Stimulated activated CD8-positive, alpha-beta memory T cell treated with anti-CD3 and anti-CD28 coated beads, Interleukin-7, amount 100 ng/mL, for 24 hours (primary cell): ENCODE results near the gene ATG9A.
"Not testable (repeated sequence)": the region's sequence is repeated elsewhere in the genome, so short reads cannot be mapped to it uniquely, and the experiment has no call there.

Experiments used
- DNase-seq: peaks from one replicate; pipeline ENCODE4 v3.0.0-alpha.2; 2020; ENCODE audit warnings: low read depth

ATG9A gene

GRCh38 chr2:219229305-219230058 is at the start of gene ATG9A, which contains the start of gene ANKZF1:
Gene ATG9A, minus strand, starts transcription at chr2:219229636. Its CDS starts 1,612 bp downstream, at chr2:219228024.
Gene ANKZF1, plus strand, starts transcription at chr2:219229806. Its CDS starts 452 bp downstream, at chr2:219230258.
- DNase-seq, result peak; percentile 96

- DNase-seq, result no peak
Observed at GRCh38 chr2:219278655-219279150, 49.3 kb upstream of the ATG9A start.

- peak; percentile 52 for DNase-seq
Observed at GRCh38 chr2:219277703-219278654, 48.5 kb upstream of the ATG9A start.

GRCh38 chr2:219274361-219274921 is 45.0 kb upstream of the ATG9A start:
- DNase-seq, result no peak

GRCh38 chr2:219273937-219274336 is 44.5 kb upstream of the ATG9A start:
- DNase-seq, result no peak

GRCh38 chr2:219272995-219273394 is 43.6 kb upstream of the ATG9A start:
- no peak for DNase-seq

GRCh38 chr2:219272356-219272755 is 42.9 kb upstream of the ATG9A start:
- no peak for DNase-seq

GRCh38 chr2:219271021-219271420 is 41.6 kb upstream of the ATG9A start:
- no peak for DNase-seq

- no peak for DNase-seq
Observed at GRCh38 chr2:219270055-219270372, 40.6 kb upstream of the ATG9A start.

- DNase-seq, result no peak
Observed at GRCh38 chr2:219269362-219270054, 40.1 kb upstream of the ATG9A start.

- DNase-seq, result no peak
Observed at GRCh38 chr2:219268294-219268693, 38.9 kb upstream of the ATG9A start.

- no peak for DNase-seq
Observed at GRCh38 chr2:219266886-219267285, 37.5 kb upstream of the ATG9A start.

- no peak for DNase-seq
Observed at GRCh38 chr2:219266232-219266631, 36.8 kb upstream of the ATG9A start.

GRCh38 chr2:219261024-219261855 is 31.8 kb upstream of the ATG9A start:
- DNase-seq, result no peak

- DNase-seq, result not testable (repeated sequence)
Observed at GRCh38 chr2:219258942-219259341, 29.5 kb upstream of the ATG9A start.

GRCh38 chr2:219254590-219255201 is 25.3 kb upstream of the ATG9A start:
- no peak for DNase-seq

- peak; percentile 71 for DNase-seq
Observed at GRCh38 chr2:219253753-219254589, 24.5 kb upstream of the ATG9A start, which contains the start of gene TUBA4A. Gene TUBA4A, minus strand, starts transcription at chr2:219253918. Its CDS starts 60 bp downstream, at chr2:219253858.

- no peak for DNase-seq
Observed at GRCh38 chr2:219252900-219253752, 23.7 kb upstream of the ATG9A start, which contains the start of gene TUBA4B. Gene TUBA4B, plus strand, starts transcription at chr2:219253243. Its CDS starts 165 bp downstream, at chr2:219253408.
